ENCODE measurements around the gene CALHM5.
"Not testable (repeated sequence)": the region's sequence is repeated elsewhere in the genome, so short reads cannot be mapped to it uniquely, and the experiment has no call there.

Gene CALHM5, protein sequence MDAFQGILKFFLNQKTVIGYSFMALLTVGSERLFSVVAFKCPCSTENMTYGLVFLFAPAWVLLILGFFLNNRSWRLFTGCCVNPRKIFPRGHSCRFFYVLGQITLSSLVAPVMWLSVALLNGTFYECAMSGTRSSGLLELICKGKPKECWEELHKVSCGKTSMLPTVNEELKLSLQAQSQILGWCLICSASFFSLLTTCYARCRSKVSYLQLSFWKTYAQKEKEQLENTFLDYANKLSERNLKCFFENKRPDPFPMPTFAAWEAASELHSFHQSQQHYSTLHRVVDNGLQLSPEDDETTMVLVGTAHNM

DNA sequence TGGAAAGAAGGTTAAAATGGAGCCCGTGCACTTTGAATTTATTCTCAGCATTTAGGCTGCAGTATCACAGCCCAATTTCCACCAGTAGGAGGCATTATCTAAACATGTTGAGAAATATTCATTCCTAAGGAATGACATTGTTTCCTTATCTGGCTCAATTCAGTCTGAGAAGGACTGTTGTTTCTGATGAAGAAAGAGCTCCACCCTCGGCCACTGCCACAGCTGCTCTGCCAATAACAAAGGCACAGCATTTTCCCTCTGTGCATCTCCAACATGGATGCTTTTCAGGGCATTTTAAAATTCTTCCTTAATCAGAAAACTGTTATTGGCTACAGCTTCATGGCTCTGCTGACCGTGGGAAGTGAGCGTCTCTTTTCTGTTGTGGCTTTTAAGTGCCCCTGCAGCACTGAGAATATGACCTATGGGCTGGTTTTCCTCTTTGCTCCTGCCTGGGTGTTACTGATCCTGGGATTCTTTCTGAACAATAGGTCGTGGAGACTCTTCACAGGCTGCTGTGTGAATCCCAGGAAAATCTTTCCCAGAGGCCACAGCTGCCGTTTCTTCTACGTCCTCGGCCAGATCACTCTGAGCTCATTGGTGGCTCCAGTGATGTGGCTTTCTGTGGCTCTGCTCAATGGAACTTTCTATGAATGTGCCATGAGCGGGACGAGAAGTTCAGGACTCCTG, at the start of gene CALHM5:
Gene CALHM5, plus strand, starts transcription at position 216 of the 687 bp plus-strand sequence. Its CDS starts 58 bp downstream, at position 274.
- no peak for DNase-seq

DNA sequence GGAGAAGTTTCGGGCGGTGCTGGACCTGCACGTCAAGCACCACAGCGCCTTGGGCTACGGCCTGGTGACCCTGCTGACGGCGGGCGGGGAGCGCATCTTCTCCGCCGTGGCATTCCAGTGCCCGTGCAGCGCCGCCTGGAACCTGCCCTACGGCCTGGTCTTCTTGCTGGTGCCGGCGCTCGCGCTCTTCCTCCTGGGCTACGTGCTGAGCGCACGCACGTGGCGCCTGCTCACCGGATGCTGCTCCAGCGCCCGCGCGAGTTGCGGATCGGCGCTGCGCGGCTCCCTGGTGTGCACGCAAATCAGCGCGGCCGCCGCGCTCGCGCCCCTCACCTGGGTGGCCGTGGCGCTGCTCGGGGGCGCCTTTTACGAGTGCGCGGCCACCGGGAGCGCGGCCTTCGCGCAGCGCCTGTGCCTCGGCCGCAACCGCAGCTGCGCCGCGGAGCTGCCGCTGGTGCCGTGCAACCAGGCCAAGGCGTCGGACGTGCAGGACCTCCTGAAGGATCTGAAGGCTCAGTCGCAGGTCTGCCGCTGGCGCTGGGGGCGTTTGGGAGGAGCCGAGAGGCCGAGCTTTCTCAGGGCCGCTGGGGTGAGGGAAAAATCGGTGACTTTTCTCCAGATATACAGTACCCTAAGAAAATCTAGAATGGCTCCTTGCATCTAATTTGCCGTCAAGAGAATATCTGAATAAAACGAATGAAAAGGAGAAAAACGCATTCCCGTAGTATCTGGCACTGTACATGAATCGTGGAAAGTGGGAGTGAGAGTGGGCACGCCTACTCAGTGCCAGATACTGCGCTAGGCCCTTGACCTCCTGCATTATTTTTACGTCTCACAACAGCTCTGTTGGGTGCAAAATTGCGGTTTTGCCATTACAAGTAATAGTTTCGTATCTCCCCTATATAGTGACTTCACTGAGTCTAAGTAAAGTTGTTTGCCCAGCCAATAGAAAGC, 49.2 kb upstream of the CALHM5 start:
- no peak for DNase-seq

DNA sequence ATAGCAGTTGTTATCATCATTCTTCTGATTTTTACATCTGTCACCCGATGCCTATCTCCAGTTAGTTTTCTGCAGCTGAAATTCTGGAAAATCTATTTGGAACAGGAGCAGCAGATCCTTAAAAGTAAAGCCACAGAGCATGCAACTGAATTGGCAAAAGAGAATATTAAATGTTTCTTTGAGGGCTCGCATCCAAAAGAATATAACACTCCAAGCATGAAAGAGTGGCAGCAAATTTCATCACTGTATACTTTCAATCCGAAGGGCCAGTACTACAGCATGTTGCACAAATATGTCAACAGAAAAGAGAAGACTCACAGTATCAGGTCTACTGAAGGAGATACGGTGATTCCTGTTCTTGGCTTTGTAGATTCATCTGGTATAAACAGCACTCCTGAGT, 48.1 kb upstream of the CALHM5 start:
- DNase-seq: no peak

DNA sequence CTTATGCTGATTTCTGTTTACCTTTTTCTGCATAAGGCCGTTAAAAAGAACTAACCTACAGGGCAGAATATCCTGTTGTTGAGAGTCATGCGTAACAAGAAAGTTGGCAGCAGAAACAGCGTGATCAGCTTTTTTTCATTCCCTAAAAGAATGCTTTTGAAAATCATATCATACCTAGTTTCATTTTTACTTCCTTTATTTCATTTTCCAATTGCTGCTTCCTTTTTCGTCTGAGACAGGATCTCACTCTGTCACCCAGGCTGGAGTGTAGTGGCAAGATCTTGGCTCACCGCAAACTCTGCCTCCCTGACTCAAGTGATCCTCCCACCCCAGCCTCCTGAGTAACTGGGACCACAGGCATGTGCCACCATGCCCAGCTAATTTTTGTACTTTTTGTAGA, 46.2 kb upstream of the CALHM5 start:
- DNase-seq: peak; percentile 6

DNA sequence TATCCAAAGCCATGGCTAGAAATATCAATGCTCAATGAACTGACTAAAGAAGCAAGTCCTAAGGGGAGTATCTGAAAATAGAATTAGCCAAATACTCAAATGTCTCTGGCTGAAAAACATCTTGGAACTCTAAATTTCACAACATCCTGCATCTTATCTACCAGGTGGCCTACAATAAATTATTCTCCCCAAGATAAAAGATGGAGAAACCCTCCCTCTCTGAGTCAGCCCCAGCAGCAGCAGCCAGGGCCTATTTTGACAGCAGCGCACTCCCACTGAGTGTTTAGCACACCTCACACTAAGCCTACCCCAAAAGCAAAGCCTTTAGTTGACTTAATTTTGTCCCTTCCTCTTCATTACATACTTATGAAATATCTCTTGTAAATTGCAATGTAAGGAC, 44.3 kb upstream of the CALHM5 start:
- DNase-seq: no peak

DNA sequence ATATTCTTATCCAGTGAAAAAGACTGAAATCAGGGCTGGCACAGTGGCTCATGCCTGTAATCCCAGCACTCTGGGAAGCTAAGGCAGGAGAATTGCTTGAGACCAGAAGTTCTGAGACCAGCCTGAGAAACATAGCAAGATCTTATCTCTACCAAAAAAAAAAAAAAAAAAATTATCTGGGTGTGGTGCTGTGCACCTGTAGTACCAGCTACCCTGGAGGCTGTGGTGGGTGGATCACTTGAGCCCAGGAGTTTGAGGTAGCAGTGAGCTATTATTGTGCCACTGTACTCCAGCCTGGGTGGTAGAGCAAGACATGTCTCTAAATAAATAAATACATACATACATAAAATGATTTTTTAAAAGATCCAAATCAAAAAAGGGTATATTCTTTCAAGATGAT, 43.9 kb upstream of the CALHM5 start:
- DNase-seq: no peak

DNA sequence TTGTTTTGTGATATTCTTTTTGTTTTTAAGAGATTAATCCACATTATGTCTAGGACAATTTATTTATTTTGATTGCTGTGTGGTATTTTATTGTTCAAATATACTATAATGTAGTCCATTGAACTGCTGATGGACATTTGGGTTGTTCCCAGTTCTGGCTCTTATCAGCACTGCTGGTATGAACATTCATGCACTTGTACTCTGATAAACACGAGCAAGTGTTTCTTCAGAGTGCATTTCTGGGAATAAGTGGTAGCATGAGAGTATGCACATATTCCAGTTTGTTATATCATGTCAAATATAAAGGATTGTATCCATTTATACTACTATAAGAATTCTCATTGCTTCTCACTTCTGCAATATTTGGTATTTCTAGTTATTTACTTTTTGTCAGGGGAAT, 43.1 kb upstream of the CALHM5 start:
- no peak for DNase-seq

DNA sequence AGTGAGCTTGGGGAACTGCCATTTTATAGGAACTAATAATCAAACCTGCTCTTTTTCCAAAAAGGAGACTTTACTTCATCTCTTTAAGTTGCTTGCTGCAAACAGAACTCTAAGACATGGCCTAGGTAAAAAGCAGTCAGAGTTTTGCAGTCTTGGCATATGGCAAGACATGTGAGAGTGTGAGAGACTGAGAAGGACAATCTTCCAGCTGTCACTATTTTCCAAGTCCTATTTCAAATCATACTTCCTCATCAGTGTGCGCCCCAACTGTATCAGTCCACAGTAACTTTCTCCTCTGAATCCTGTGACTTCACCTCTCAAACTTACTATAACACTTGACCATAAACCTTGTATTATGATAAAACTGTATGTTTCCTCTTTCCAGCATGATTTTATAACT, 39.9 kb upstream of the CALHM5 start:
- no peak for DNase-seq

DNA sequence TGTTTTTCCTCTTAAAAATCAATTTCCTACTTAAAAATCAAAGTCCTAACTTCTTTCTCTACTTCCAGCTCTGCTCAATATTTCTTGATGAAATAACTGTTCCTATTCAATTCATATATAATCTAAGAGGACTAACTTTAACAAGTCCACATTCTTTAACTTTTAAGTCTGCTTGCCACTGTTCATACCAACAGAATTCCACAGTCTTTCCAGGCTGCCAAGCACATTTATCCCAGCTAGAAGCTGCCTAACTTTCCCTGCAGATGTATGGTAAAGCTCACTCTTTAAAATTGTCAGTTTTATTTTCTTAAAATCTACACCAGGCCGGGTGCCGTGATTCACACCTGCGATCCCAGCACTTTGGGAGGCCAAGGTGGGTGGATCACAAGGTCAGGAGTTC, 38.7 kb upstream of the CALHM5 start:
- DNase-seq: no peak

DNA sequence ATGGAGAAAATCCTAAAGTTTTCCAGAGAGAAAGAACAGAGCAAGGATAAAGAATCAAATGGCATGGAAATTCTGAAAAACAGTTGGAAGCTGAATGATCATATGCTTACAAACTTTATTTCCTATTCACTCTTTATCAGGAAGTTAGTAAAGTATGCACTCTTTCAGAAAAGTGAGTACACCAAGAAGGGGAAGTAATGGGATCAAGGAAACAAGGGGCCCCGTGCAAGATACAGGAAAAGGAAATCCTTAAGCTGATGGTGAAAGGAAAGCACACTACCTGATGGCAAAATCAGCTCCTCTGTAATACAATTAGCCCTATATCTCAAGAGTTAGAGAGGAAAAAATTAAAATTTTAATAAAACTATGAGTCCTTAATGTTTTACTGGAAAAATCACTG, 36.3 kb upstream of the CALHM5 start:
- DNase-seq: no peak

DNA sequence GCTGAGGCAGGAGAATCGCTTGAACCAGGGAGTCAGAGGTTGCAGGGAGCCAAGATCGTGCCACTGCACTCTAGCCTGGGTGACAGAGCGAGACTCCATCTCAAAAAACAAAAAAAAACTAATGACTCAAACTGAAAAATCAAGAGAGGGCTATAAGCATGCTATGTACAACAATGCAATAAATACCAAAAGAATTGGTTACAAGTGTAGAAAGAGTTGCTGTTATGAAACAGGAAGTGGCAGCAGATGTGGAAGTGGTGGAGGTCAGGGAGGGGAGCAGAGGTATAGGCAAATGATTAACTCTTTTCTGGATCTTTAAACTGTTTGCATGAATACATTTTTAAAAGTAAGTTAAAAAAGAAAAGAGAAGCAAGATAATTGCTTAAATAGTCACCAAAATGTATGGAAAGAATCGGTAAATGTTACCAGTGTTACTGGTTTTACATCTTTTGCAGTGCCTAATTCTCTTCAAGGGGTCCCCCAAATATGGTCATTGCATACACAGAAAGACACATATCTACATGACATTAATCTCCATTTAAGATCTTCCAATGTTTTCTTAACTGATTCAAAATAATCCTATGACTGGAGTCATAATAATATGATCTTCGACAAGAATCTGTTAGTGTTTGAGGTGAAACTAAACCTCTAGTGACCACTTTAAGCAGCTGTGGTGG, 35.3 kb upstream of the CALHM5 start:
- DNase-seq: peak; percentile 33

DNA sequence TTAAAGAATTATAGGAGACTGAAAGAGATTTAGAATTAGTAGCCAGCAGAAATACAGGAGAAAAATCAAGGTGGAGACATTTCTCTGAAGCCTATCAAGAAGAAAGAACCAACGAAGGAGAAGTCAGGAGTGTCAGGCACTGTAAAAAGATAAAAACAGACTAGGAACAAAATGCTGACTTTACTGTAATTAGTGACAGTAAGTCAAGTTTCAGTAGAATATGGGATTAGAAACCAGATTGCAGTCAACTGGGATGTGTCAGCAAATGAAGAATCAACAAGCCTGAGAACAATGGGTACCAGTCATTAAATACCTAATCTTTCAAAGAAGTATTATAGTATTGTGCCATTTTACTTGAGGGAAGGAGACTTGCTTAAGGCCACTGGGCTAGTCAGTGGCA, 28.7 kb upstream of the CALHM5 start:
- DNase-seq: no peak

DNA sequence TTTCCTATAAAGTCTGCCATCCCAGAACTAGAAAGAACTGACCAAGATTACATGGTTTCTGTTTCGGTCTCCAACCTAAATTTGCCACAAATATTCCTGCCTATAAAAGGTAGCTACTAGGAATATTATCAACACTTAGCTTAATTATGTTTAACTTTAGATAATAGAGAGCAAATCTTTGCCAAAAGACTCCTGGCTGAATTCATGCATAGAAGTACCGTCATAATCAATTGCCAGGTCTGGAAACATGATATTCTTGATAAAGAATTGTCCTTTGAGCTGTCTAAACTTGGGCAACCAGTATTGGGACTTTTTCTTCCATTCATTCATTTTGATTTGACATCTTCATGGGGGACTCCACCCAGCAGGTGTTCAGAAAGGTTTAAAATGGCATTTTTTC, 27.8 kb upstream of the CALHM5 start:
- no peak for DNase-seq

DNA sequence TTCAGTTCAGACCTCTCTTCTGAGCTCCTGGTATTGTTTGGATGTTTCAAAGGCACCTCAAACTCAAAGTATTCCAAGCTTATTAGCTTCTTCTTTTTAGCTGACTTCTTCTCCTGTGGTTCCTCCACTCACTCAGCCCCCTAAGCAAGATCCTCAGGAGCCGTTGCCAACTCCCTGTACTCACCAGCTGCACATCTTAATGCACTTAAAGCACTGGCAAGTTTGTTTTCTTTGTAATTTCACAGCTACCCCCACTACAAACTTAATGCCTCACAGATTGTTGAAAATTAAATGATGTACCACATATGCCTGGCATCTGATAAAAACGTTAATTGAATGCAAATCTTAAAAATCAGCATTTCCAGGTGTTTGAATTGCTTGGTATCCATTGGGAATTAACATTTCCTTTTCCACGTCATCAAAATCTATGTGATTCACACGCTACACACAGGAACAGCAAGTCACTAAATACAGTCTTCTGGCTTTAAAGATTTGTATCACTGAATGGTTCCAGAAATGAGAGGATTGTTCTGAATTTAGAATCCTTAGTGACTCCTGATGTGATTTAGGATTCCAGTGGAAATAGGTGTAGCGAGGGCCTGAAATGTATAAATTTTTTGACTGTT, 25.8 kb upstream of the CALHM5 start:
- DNase-seq: no peak

DNA sequence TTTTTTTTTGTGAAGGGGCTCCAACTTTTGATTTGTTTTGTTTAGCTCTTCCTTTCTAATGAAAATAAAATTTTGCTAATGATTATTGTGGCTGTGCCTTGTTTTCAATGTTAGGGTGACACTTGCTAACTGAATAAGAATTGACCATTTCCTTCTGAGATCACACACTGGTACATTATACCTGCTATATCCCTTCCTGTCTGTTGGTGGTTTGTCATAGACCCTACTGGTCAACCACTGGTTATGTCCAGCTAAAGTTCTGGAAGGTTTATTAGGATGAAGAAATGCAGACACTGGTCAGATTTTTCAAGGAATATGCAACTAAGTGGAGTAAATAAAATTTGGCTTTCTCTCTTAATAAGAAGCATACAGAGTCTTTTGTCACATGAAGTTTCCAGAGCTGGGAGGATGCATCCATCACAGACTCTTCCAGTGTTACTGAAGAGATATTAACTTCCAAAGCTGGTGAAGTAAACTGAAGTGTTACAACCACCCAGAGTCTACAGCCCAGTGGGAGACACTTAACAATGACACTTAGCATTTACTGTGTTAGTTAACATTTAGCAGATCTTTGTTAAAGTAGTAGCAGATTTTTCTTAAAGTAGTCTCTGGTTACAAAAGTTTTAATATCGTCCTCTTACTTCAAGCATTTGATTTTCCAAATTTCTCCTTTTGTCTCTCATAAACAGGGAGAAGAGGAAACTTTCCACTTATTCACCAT, 19.7 kb upstream of the CALHM5 start:
- no peak for DNase-seq

DNA sequence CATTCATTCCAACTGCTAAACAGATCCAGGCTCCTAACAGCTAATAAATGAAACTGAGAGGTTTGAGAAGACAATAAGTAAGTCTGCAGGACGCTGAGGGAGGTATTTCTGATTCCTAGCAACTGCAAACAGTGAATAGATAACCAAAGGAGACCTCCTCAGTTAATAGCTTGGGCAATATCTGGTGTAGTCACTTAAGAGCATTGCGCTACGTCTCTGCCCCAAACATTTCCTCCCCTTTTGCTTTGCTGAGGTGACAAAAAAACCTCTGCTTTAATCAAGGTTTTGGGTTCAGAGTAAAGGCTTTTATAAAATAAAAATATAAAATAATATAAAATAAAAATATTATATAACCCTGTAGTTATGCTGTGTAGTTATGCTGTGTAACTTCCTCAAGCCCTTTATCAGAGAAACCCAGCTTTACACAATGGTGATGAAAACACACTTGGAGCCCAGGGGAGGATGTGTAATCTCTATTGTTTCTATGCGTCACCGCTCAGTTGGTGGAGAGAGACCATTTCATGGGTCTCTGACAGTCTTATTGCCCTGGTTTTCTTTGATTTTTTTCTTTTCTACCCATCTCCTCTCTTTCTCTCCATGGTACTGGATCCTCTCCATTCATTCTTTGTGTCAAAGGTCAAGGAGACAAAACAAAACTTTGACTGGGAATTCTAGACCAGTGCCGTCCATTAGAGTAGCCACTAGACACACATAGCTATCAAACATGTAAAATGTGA, 18.9 kb upstream of the CALHM5 start:
- no peak for DNase-seq

DNA sequence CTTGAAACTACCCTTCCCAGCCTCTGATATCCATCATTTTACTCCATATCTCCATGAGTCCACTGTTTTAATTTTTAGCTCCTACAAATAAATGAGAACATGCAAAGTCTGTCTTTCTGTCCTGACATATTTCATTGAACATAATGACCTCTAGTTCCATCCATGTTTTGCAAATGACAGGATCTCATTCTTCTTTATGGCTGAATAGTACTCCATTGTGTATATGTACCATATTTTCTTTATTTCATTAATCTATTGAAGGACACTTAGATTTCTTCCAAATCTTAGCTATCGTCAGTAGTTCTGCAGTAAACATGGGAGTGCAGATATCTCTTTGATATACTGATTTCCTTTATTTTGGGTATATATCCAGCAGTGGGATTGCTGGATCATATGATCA, 16.3 kb upstream of the CALHM5 start:
- DNase-seq: not testable (repeated sequence)

DNA sequence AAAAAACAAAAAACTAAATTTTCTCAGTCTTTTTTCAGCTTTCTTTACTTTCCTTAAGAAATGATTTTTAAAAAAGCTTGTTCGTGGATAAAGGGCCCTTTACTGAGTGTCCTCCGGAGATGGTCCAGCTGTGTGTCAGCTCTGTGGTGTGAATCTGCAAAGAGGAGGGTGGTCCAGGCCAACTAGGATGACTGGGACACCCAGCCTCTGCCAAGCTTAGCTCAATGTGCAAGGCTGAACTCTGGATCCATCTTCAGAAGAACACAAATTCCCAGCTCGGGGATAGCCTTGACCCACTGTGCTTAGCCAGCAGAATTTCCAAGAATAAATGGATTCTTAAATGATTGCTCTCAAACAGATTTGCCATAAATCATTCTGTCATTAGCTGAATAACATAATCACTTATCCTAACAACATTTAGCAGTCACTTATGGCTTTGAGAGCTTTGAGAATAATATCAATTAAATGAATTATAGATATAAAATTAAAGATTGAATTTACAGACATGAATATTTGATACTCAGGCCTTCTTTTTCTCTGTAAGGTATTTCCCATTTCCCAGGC, 14.2 kb upstream of the CALHM5 start:
- no peak for DNase-seq

DNA sequence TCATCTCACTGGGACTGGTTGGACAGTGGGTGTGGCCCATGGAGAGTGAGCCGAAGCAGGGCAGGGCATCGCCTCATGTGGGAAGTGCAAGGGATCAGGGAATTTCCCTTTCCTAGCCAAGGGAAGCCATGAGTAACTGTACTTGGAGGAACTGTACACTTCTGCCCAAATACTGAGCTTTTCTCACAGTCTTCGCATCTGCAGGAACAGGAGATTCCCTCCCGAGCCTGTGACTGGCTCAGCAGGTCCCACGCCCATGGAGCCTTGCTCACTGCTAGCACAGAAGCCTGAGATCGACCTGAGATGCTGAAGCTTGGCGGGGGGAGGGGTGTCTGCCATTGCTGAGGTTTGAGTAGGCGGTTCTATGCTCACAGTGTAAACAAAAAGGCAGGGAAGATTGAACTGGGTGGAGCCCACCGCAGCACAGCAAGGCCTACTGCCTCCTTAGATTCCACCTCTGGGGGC, 10.4 kb upstream of the CALHM5 start:
- DNase-seq: no peak

DNA sequence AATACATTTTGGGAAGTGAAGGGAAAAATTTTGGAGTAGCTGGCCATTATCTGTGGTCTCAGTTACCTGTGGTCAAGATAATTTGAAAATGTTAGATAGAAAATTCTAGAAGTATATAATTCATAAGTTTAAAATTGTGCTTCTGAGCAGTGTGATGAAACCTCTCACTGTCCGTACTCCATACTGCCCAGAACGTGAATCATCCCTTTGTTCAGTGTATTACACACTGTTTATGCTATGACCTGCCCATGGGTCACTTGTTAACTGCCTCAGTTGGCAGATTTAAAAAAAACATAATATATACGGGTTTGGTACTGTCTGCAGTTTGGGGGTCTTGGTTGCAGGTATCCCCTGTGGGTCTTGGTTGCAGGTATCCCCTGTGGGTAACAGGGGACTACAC, 4.1 kb upstream of the CALHM5 start:
- no peak for DNase-seq

DNA sequence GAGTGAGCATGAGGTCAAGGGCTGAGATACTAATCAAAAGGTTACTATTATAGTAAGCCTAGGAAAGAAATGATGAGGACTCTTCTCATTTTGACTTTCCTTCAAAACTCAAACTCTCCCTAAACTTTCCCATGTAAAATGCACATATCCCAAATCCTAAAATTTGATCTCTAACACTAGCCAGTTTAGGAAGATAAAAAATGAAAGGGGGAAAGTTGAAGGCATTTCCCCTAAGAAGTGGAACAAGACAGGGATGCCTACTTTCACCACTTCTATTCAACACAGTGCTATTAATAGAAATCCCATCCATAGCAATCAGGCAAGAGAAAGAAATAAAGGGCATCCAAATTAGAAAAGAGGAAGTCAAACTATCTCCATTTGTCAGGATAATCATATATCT, 2.9 kb upstream of the CALHM5 start:
- no peak for DNase-seq

Measured in SIG-M5 (cell line).